Right ventricle myocardium inferior (tissue), 1 donor: ENCODE data around the gene TNNC1. TPM values are rescaled to one million over a fixed set of nuclear protein-coding genes. Genes with fewer than 3 reads are reported as not detected.

ENCODE experiments used
- total RNA-seq: library from RNA; stranded (reverse); fragmentation: NEBNext Ultra II Directional; extraction: Animal tissue kit (Norgen Biotek cat#: 25700); gene quantifications from one replicate; pipeline ENCODE4 v1.2.1, GENCODE V29; 2021
- donor health status: DM: no; HTN: yes; CAD: no; lungs with severe emphysema.

Gene TNNC1
- total RNA-seq, 1 donor from 2014 or later, result 9,051 TPM

Other genes with a start within 250 kb of the TNNC1 start
- gene TLR9, start 228.4 kb downstream of the TNNC1 start, total RNA-seq, result 0.38 TPM
- gene TWF2, start 214.9 kb downstream of the TNNC1 start, total RNA-seq, result 120 TPM
- gene PPM1M, start 208.3 kb downstream of the TNNC1 start, total RNA-seq, result 8.7 TPM
- gene WDR82, start 175.4 kb downstream of the TNNC1 start, total RNA-seq, result 62.3 TPM
- 5.2 TPM for gene GLYCTK, start 166.2 kb downstream of the TNNC1 start, total RNA-seq
- 2.2 TPM for gene DNAH1, start 137.7 kb downstream of the TNNC1 start, total RNA-seq
- 53.3 TPM for gene BAP1, start 44.0 kb downstream of the TNNC1 start, total RNA-seq
- 13.7 TPM for gene PHF7, start 43.4 kb downstream of the TNNC1 start, total RNA-seq
- 12.3 TPM for gene SEMA3G, start 8.9 kb downstream of the TNNC1 start, total RNA-seq
- gene NISCH, start 1.6 kb upstream of the TNNC1 start, total RNA-seq, result 45.6 TPM
- gene STAB1, start 41.3 kb upstream of the TNNC1 start, total RNA-seq, result 88.1 TPM
- 105 TPM for gene NT5DC2, start 79.8 kb upstream of the TNNC1 start, total RNA-seq
- gene UQCC5, start 82.6 kb upstream of the TNNC1 start, total RNA-seq, result 71.1 TPM
- 45.3 TPM for gene PBRM1, start 231.9 kb upstream of the TNNC1 start, total RNA-seq
- gene GNL3, start 232.0 kb upstream of the TNNC1 start, total RNA-seq, result 28.8 TPM